ENCODE results near the gene JUN.

- TF ChIP-seq CTCF (IDR thresholded peaks at IDR 0.05) (no peak), EP300 (IDR thresholded peaks at IDR 0.05) (no peak)
These were observed 1.7 kb upstream of the JUN start for GRCh38 chr1:58785442-58786058.
